Measurements from ENCODE around the gene BMPR2.

Gene BMPR2

GRCh38 chr2:202608142-202608852, 232.2 kb downstream of the BMPR2 start:
- DNase-seq = no peak

GRCh38 chr2:202609381-202610145, 233.4 kb downstream of the BMPR2 start:
- no peak for DNase-seq

- DNase-seq = no peak
Measured at GRCh38 chr2:202610380-202610779, 234.3 kb downstream of the BMPR2 start.

- no peak for DNase-seq
Measured at GRCh38 chr2:202612145-202612544, 236.0 kb downstream of the BMPR2 start.

GRCh38 chr2:202613479-202613878, 237.4 kb downstream of the BMPR2 start:
- no peak for DNase-seq

Data from CD4-positive, alpha-beta T cell treated with Interleukin-17A for 1 hour (primary cell).